K562 (cell line): ENCODE results near the gene ANXA1. TPM values are rescaled to one million over a fixed set of nuclear protein-coding genes. Genes with fewer than 3 reads are reported as not detected.

Experiments used
- BACH1 ChIP-seq: fragments of 200-800 bp; sonication (Bioruptor generic); IDR thresholded peaks from 2 replicates; pipeline ENCODE4 v1.6.1; 2016; ENCODE audit warnings: missing genetic modification characterization, missing compliant biosample characterization
- BCOR ChIP-seq: fragments of 450-650 bp; IDR thresholded peaks from 2 replicates; pipeline ENCODE4 v1.6.1; 2016
- CBX5 ChIP-seq: IDR thresholded peaks from 2 replicates; pipeline ENCODE4 v1.6.1; 2014; ENCODE audit warnings: low read depth, borderline replicate concordance
- CREBBP ChIP-seq: IDR thresholded peaks from one replicate; pipeline ENCODE4 v1.6.1; 2012; ENCODE audit warnings: low read depth, mild to moderate bottlenecking, control low read depth, inconsistent platforms, low read length
- GTF2F1 ChIP-seq: IDR thresholded peaks from 2 replicates; pipeline ENCODE4 v1.6.1; 2011; ENCODE audit warnings: low read depth, low read length, improper control_type of control experiment
- LARP7 ChIP-seq: fragments of 450-650 bp; IDR thresholded peaks from 2 replicates; pipeline ENCODE4 v1.6.1; 2016
- MAZ ChIP-seq, 2 experiments: fragments of 450-650 bp in 1 of 2; sonication (generic) in 1 of 2; formaldehyde crosslinking; IDR thresholded peaks in 1 of 2; conservative IDR thresholded peaks in 1 of 2; 2 replicates each; pipeline versions ENCODE4 v1.4.0 to v1.5.0; 2020; ENCODE audit warnings: mild to moderate bottlenecking in 1 of 2, missing genetic modification reagents in 1 of 2
- MBD2 ChIP-seq: sonication (generic); IDR thresholded peaks from 2 replicates; pipeline ENCODE4 v1.6.1; 2016; ENCODE audit warnings: low read depth, borderline replicate concordance
- NEUROD1 ChIP-seq: fragments of 150-350 bp; IDR thresholded peaks from 2 replicates; pipeline ENCODE4 v1.6.1; 2014; ENCODE audit warnings: borderline replicate concordance, low read length, low read depth; ENCODE audit not compliant: partially characterized antibody
- NFATC3 ChIP-seq: fragments of 450-650 bp; IDR thresholded peaks from 2 replicates; pipeline ENCODE4 v1.6.1; 2017; ENCODE audit warnings: mild to moderate bottlenecking
- NFE2L1 ChIP-seq: fragments of 450-650 bp; IDR thresholded peaks from 2 replicates; pipeline ENCODE4 v1.6.1; 2016; ENCODE audit warnings: missing genetic modification characterization, low read depth, mild to moderate bottlenecking, missing compliant biosample characterization, moderate library complexity, borderline replicate concordance
- PHF20 ChIP-seq: fragments of 450-650 bp; IDR thresholded peaks from 2 replicates; pipeline ENCODE4 v1.6.1; 2018; ENCODE audit not compliant: partially characterized antibody
- PML ChIP-seq: IDR thresholded peaks from 2 replicates; pipeline ENCODE4 v1.6.1; 2012; ENCODE audit warnings: low read length, inconsistent platforms
- TEAD4 ChIP-seq, 2 experiments: sonication (generic) in 1 of 2; formaldehyde crosslinking in 1 of 2; IDR thresholded peaks; 2 replicates each; pipeline versions ENCODE4 v1.6.1 to v1.8.0; 2012 to 2022; ENCODE audit warnings: borderline replicate concordance in 1 of 2, inconsistent platforms in 1 of 2, low read length in 1 of 2, mild to moderate bottlenecking in 1 of 2, missing genetic modification reagents in 1 of 2
- WHSC1 ChIP-seq: IDR thresholded peaks from one replicate; pipeline ENCODE4 v1.6.1; 2012; ENCODE audit warnings: low read length, control low read depth, inconsistent platforms
- ZKSCAN8 ChIP-seq: fragments of 200-800 bp; sonication (Bioruptor generic); IDR thresholded peaks from 2 replicates; pipeline ENCODE4 v1.6.1; 2016; ENCODE audit warnings: missing genetic modification characterization, missing compliant biosample characterization
- ZNF280B ChIP-seq: fragments of 250-450 bp; sonication (Bioruptor Pico); IDR thresholded peaks from 2 replicates; pipeline ENCODE4 v1.5.1; 2021; ENCODE audit warnings: mild to moderate bottlenecking
- ZNF398 ChIP-seq: fragments of 250-450 bp; sonication (Bioruptor Pico); IDR thresholded peaks from 2 replicates; pipeline ENCODE4 v1.8.0; 2021; ENCODE audit warnings: moderate library complexity, mild to moderate bottlenecking, inconsistent platforms
- ZNF408 ChIP-seq: fragments of 250-450 bp; sonication (Bioruptor Pico); IDR thresholded peaks from 2 replicates; pipeline ENCODE4 v1.4.0; 2020; ENCODE audit warnings: low read depth, mild to moderate bottlenecking, moderate library complexity
- ZNF696 ChIP-seq: fragments of 250-450 bp; sonication (Bioruptor Pico); conservative IDR thresholded peaks from 2 replicates; pipeline ENCODE4 v1.4.0; 2020; ENCODE audit warnings: mild to moderate bottlenecking, moderate library complexity
- ZNF778 ChIP-seq: fragments of 450-650 bp; formaldehyde crosslinking; IDR thresholded peaks from 2 replicates; pipeline ENCODE4 v1.4.0; 2020; ENCODE audit warnings: mild to moderate bottlenecking, moderate library complexity
- polyA plus RNA-seq, 8 experiments: library from polyadenylated mRNA; depleted of rRNA in 4 of 8; stranded (reverse) in 5 of 8; unstranded in 3 of 8; fragments of >200 nt; fragmentation: Nextera tagmentation in 2 of 8; fragmentation: Illumina TruSeq in 1 of 8; extraction: Ambion mirVana in 2 of 8; extraction: Trizol in 1 of 8; gene quantifications; 2 replicates each; pipeline versions ENCODE4 v1.2.1 to v1.2.3, GENCODE V29; 2011 to 2014; ENCODE audit warnings: inconsistent platforms in 1 of 8, missing spikeins in 1 of 8
- total RNA-seq, 7 experiments: library from RNA; depleted of rRNA in 6 of 7; stranded (reverse); fragments of >200 nt in 6 of 7; fragmentation: Illumina TruSeq in 2 of 7; extraction: Trizol in 2 of 7; gene quantifications; 2 replicates each; pipeline versions ENCODE4 v1.2.1 to v1.2.3, GENCODE V29; 2011 to 2021; ENCODE audit warnings: low replicate concordance in 1 of 7
- TF ChIP-seq, protein P1 (sequence below): sonication (generic); formaldehyde crosslinking; IDR thresholded peaks from 2 replicates; pipeline ENCODE4 v1.9.0; 2022; ENCODE audit warnings: mild to moderate bottlenecking, missing genetic modification reagents

ANXA1 gene
- total and polyA plus RNA-seq, 9 of the 15 experiments (the other 6 are each of a cell fraction or from before 2014, with no cell fraction given): 406 to 1,298 (median 620) TPM

DNA sequence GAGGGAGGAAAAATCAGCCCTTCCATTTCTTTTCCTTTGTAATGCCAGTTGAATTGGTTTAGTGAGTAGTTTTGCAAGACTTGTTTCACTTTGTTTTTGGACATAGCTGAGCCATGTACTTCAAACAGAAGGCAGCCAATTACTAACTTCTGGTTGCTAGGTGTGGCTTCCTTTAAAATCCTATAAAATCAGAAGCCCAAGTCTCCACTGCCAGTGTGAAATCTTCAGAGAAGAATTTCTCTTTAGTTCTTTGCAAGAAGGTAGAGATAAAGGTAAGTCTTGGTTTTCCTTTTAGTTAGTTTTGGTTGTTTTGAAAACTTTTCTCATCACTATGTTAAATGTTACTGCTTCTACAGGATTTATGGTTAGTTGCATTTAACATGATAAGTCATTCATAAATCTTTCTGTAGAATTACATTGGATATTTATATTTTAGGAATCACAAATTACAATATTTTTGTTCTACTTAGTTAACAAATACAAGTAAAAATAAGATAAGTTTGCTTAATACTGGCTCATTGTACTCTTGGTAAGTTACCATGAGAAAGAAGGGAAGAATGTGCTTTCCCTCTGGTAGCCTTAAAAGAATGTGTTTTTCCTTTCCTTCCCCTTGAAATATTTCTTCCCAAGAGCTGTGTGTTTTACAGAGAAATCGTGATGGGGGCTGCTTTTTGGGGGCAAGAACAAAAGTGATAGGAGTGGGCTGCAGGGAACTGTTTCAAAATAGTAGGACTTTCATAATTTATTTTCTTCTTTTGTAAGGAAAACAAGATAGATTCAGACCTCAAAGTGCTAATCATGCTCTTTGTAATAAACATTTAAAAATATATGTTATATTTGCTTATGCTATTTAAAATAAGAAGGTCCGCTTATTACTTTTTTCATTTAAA is at the start of gene ANXA1 (continued):
- no peak for TF ChIP-seq LARP7
- no peak for TF ChIP-seq WHSC1
- TF ChIP-seq, protein P1, sequence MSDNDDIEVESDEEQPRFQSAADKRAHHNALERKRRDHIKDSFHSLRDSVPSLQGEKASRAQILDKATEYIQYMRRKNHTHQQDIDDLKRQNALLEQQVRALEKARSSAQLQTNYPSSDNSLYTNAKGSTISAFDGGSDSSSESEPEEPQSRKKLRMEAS (CRISPR knock-in tag): no peak
- no peak for TF ChIP-seq NEUROD1
- no peak for TF ChIP-seq MAZ (CRISPR knock-in tag; conservative IDR thresholded peaks at IDR 0.05 in 1 of 2, IDR thresholded peaks at IDR 0.05 in 1 of 2)
- TF ChIP-seq ZNF408 (CRISPR knock-in tag): no peak
- TF ChIP-seq MBD2: no peak
- TF ChIP-seq GTF2F1: peak; percentile 72; the same call in 1 of the 2 replicates
- TF ChIP-seq NFE2L1 (tag): no peak
- no peak for TF ChIP-seq BACH1 (tag)
- no peak for TF ChIP-seq CBX5
- no peak for TF ChIP-seq NFATC3
- peak; percentile 79; the same call in 1 of the 2 replicates for TF ChIP-seq PML
- TF ChIP-seq CREBBP: no peak
- TF ChIP-seq ZNF696: no peak
- TF ChIP-seq BCOR: no peak
- TF ChIP-seq PHF20: no peak
- TF ChIP-seq TEAD4 (IDR thresholded peaks at IDR 0.05; ENCODE audit: low read length): no peak
- no peak for TF ChIP-seq TEAD4 (CRISPR knock-in tag; IDR thresholded peaks at IDR 0.05; ENCODE audit: borderline replicate concordance)
- TF ChIP-seq ZNF398 (CRISPR knock-in tag): no peak
- no peak for TF ChIP-seq ZKSCAN8 (CRISPR knock-in tag)
- no peak for TF ChIP-seq ZNF280B (CRISPR knock-in tag)
- no peak for TF ChIP-seq ZNF778 (CRISPR knock-in tag)
